WTC11 (cell line): ENCODE measurements around the gene RBPJ. TPM values are rescaled to one million over a fixed set of nuclear protein-coding genes. Genes with fewer than 3 reads are reported as not detected.

Experiments
- ATAC-seq: fragments of 200-7000 bp; cut with Tn5 transposase; 2 replicates; pipeline ENCODE4 v1.10.0; 2021; ENCODE audit warnings: mild to moderate bottlenecking, moderate library complexity
- CTCF ChIA-PET: fragments of 300-600 bp; sonication (Branson Sonifier 250); formaldehyde crosslinking; loops from one replicate; lab custom pipeline; 2021; ENCODE audit warnings: antibody characterized with exemption; lab: Charles Lee
- POLR2A ChIA-PET: fragments of 350-600 bp; sonication (Branson Sonifier 250); formaldehyde crosslinking; loops from one replicate; lab custom pipeline; 2021; ENCODE audit warnings: antibody characterized with exemption; lab: Charles Lee
- DNase-seq: peaks from one replicate; pipeline ENCODE4 v3.0.0; 2021; ENCODE audit warnings: low spot score
- H3K27ac Mint-ChIP-seq: 2 replicates; pipeline ENCODE4 v1.8.0; 2021; ENCODE audit warnings: mixed read lengths
- H3K27me3 Mint-ChIP-seq: 2 replicates; pipeline ENCODE4 v1.8.0; 2021; ENCODE audit warnings: low read depth, mild to moderate bottlenecking, moderate library complexity, mixed read lengths
- H3K36me3 Mint-ChIP-seq: 2 replicates; pipeline ENCODE4 v1.8.0; 2021; ENCODE audit warnings: mixed read lengths
- H3K4me1 Mint-ChIP-seq: 2 replicates; pipeline ENCODE4 v1.8.0; 2022; ENCODE audit warnings: mixed read lengths
- H3K4me3 Mint-ChIP-seq: 2 replicates; pipeline ENCODE4 v1.8.0; 2021; ENCODE audit warnings: mild to moderate bottlenecking, moderate library complexity, mixed read lengths
- H3K9me3 Mint-ChIP-seq: 2 replicates; pipeline ENCODE4 v1.8.0; 2021; ENCODE audit warnings: mixed read lengths
- ARID4B ChIP-seq: sonication (generic); formaldehyde crosslinking; IDR thresholded peaks from 2 replicates; pipeline ENCODE4 v1.8.0; 2023; ENCODE audit warnings: missing genetic modification reagents, mild to moderate bottlenecking, borderline replicate concordance
- ATF1 ChIP-seq: sonication (generic); formaldehyde crosslinking; IDR thresholded peaks from 2 replicates; pipeline ENCODE4 v1.8.1; 2023; ENCODE audit warnings: mild to moderate bottlenecking, moderate library complexity, missing genetic modification reagents
- ATF6 ChIP-seq: sonication (generic); formaldehyde crosslinking; IDR thresholded peaks from 2 replicates; pipeline ENCODE4 v1.8.1; 2023; ENCODE audit warnings: mild to moderate bottlenecking, missing genetic modification reagents
- FOXJ3 ChIP-seq: sonication (generic); formaldehyde crosslinking; IDR thresholded peaks from 2 replicates; pipeline ENCODE4 v1.9.0; 2021; ENCODE audit warnings: missing genetic modification reagents, mild to moderate bottlenecking, borderline replicate concordance
- FOXP1 ChIP-seq: sonication (generic); formaldehyde crosslinking; IDR thresholded peaks from 2 replicates; pipeline ENCODE4 v1.8.0; 2022; ENCODE audit warnings: missing genetic modification reagents, mild to moderate bottlenecking, moderate library complexity, borderline replicate concordance
- HMGXB4 ChIP-seq: sonication (generic); formaldehyde crosslinking; IDR thresholded peaks from 2 replicates; pipeline ENCODE4 v1.8.1; 2023; ENCODE audit warnings: mild to moderate bottlenecking, moderate library complexity, missing genetic modification reagents
- IRF2 ChIP-seq: sonication (generic); formaldehyde crosslinking; IDR thresholded peaks from 2 replicates; pipeline ENCODE4 v1.8.0; 2022; ENCODE audit warnings: low read depth, missing genetic modification reagents, borderline replicate concordance
- MYBL2 ChIP-seq: sonication (generic); formaldehyde crosslinking; IDR thresholded peaks from 2 replicates; pipeline ENCODE4 v1.8.1; 2023; ENCODE audit warnings: mild to moderate bottlenecking, moderate library complexity, missing genetic modification reagents
- NR2C2 ChIP-seq: sonication (generic); formaldehyde crosslinking; IDR thresholded peaks from 2 replicates; pipeline ENCODE4 v1.8.0; 2022; ENCODE audit warnings: mild to moderate bottlenecking, missing genetic modification reagents
- NR3C1 ChIP-seq: sonication (generic); formaldehyde crosslinking; conservative IDR thresholded peaks from 2 replicates; pipeline ENCODE4 v1.8.1; 2023; ENCODE audit warnings: low read depth, mild to moderate bottlenecking, missing genetic modification reagents
- SOX15 ChIP-seq: fragments of 250-450 bp; sonication (Bioruptor Pico); IDR thresholded peaks from 2 replicates; pipeline ENCODE4 v1.9.0; 2021; ENCODE audit warnings: mild to moderate bottlenecking
- USF2 ChIP-seq: sonication (generic); formaldehyde crosslinking; IDR thresholded peaks from 2 replicates; pipeline ENCODE4 v1.8.1; 2023; ENCODE audit warnings: mild to moderate bottlenecking, missing genetic modification reagents, moderate library complexity
- ZBTB43 ChIP-seq: sonication (generic); formaldehyde crosslinking; IDR thresholded peaks from 2 replicates; pipeline ENCODE4 v1.8.1; 2023; ENCODE audit warnings: mild to moderate bottlenecking, missing genetic modification reagents
- ZNF263 ChIP-seq: sonication (generic); formaldehyde crosslinking; IDR thresholded peaks from 2 replicates; pipeline ENCODE4 v1.8.1; 2022; ENCODE audit warnings: low read depth, mild to moderate bottlenecking, moderate library complexity, missing genetic modification reagents
- ZNF317 ChIP-seq: sonication (generic); formaldehyde crosslinking; IDR thresholded peaks from 2 replicates; pipeline ENCODE4 v1.8.1; 2023; ENCODE audit warnings: low read depth, mild to moderate bottlenecking, moderate library complexity, missing genetic modification reagents, borderline replicate concordance
- ZNF396 ChIP-seq: fragments of 250-450 bp; sonication (Bioruptor Pico); IDR thresholded peaks from 2 replicates; pipeline ENCODE4 v1.8.0; 2021; ENCODE audit warnings: mild to moderate bottlenecking, moderate library complexity, borderline replicate concordance
- ZNF671 ChIP-seq: fragments of 250-450 bp; sonication (Bioruptor Pico); IDR thresholded peaks from 2 replicates; pipeline ENCODE4 v1.8.0; 2021; ENCODE audit warnings: mild to moderate bottlenecking
- ZSCAN18 ChIP-seq: fragments of 250-450 bp; sonication (Bioruptor Pico); IDR thresholded peaks from 2 replicates; pipeline ENCODE4 v2.1.2; 2022; ENCODE audit warnings: mild to moderate bottlenecking, moderate library complexity
- total RNA-seq: library from RNA; stranded (reverse); gene quantifications from 3 replicates; pipeline ENCODE4 v1.2.3, GENCODE V29; 2021

The RBPJ gene
- total RNA-seq, 1 experiment from 2014 or later: 163 TPM

GRCh38 chr4:26418107-26418506 lies 97.3 kb downstream of the RBPJ start (continued):
- TF ChIP-seq ZBTB43 (CRISPR knock-in tag) (no peak), MYBL2 (no peak), ARID4B (CRISPR knock-in tag) (no peak)

GRCh38 chr4:26418850-26419249 lies 98.0 kb downstream of the RBPJ start:
- no peak for DNase-seq
- no peak overlapping the region for H3K4me3 Mint-ChIP-seq
- peaks cover 50% of the 10 kb centered on the region for H3K4me1 Mint-ChIP-seq
- ChIA-PET CTCF (interaction anchor here (2.2 to 2.4 kb wide), 2 partner anchors 8 to 88 kb away, joined by 11 to 13 read pairs; no protein-coding TSS in a partner anchor), POLR2A (no interaction called here)
- TF ChIP-seq USF2 (CRISPR knock-in tag): no peak
- no peak for TF ChIP-seq ZNF317 (CRISPR knock-in tag)
- no peak for TF ChIP-seq ATF6 (CRISPR knock-in tag)
- no peak for TF ChIP-seq NR3C1 (CRISPR knock-in tag)
- no peak for TF ChIP-seq ATF1 (CRISPR knock-in tag)
- TF ChIP-seq ZNF263 (CRISPR knock-in tag): no peak
- TF ChIP-seq FOXJ3: no peak
- TF ChIP-seq IRF2: no peak
- no peak for TF ChIP-seq HMGXB4 (CRISPR knock-in tag)
- TF ChIP-seq ZNF396 (CRISPR knock-in tag): no peak
- TF ChIP-seq ZNF671: no peak
- no peak for TF ChIP-seq NR2C2 (CRISPR knock-in tag)
- TF ChIP-seq SOX15: no peak
- TF ChIP-seq ZSCAN18: no peak
- TF ChIP-seq FOXP1 (CRISPR knock-in tag): no peak
- peaks cover 30% of the 10 kb centered on the region for H3K36me3 Mint-ChIP-seq
- no peak overlapping the region; the same call in 1 of the 2 replicates for H3K27ac Mint-ChIP-seq
- no peak; the same call in 1 of the 2 replicates for ATAC-seq
- no peaks in the 10 kb centered on the region for H3K9me3 Mint-ChIP-seq
- no peaks in the 10 kb centered on the region for H3K27me3 Mint-ChIP-seq
